GM12878 (cell line): Measurements from ENCODE around the gene SOWAHC. TPM values are rescaled to one million over a fixed set of nuclear protein-coding genes. Genes with fewer than 3 reads are reported as not detected.

Experiments
- polyA plus RNA-seq, 11 experiments: library from polyadenylated mRNA; depleted of rRNA in 4 of 11; unstranded in 6 of 11; stranded (reverse) in 5 of 11; fragments of >200 nt; fragmentation: Nextera tagmentation in 4 of 11; fragmentation: Illumina TruSeq in 1 of 11; extraction: Ambion mirVana in 4 of 11; extraction: Trizol in 1 of 11; gene quantifications; 1 replicate in 1 of 11; 2 replicates in 10 of 11; pipeline versions ENCODE4 v1.2.1 to v1.2.3, GENCODE V29; 2011 to 2016; ENCODE audit warnings: inconsistent platforms in 2 of 11, missing spikeins in 2 of 11, low read depth in 1 of 11
- total RNA-seq, 4 experiments: library from RNA; depleted of rRNA in 3 of 4; stranded (reverse); fragments of >200 nt in 3 of 4; fragmentation: Illumina TruSeq in 1 of 4; extraction: Trizol in 1 of 4; gene quantifications; 2 replicates each; pipeline versions ENCODE4 v1.2.1 to v1.2.3, GENCODE V29; 2013 to 2021

SOWAHC gene
- total and polyA plus RNA-seq, 10 of the 15 experiments (the other 5 are each of a cell fraction or from before 2014, with no cell fraction given), result 0.48 to 2.6 (median 1.8) TPM

Other genes with a start within 250 kb of the SOWAHC start
- gene SEPTIN10, start 398 bp upstream of the SOWAHC start, total RNA-seq (2014; rRNA removed), result 50.0 and 57.9 TPM in 2 replicates
- gene SEPTIN10, start 398 bp upstream of the SOWAHC start, total RNA-seq (2014; rRNA removed; fragmentation: Illumina TruSeq; extraction: Trizol), result 74.8 and 77.5 TPM in 2 replicates
- 96.2 and 98.5 TPM in 2 replicates for gene SEPTIN10, start 398 bp upstream of the SOWAHC start, total RNA-seq (2021)
- gene SEPTIN10, start 398 bp upstream of the SOWAHC start, polyA plus RNA-seq (2011; rRNA removed), result 20.2 and 28.7 TPM in 2 replicates
- gene SEPTIN10, start 398 bp upstream of the SOWAHC start, polyA plus RNA-seq (2014; fragmentation: Illumina TruSeq; extraction: Trizol), result 112 and 142 TPM in 2 replicates
- 10 to 100 TPM; 32.7 to 38.6 TPM for gene SEPTIN10, start 398 bp upstream of the SOWAHC start, polyA plus RNA-seq (2014; fragmentation: Nextera tagmentation; extraction: Ambion mirVana)
- 47.9 and 50.7 TPM in 2 replicates for gene SEPTIN10, start 398 bp upstream of the SOWAHC start, polyA plus RNA-seq (2014; rRNA removed)
- gene SEPTIN10, start 398 bp upstream of the SOWAHC start, polyA plus RNA-seq (2016; fragmentation: Nextera tagmentation; extraction: Ambion mirVana), result 100 to 1,000 TPM; 132 TPM
- gene RGPD5, start 179.9 kb downstream of the SOWAHC start, total RNA-seq (2014; rRNA removed), result 6.7 and 8.2 TPM in 2 replicates
- 7.9 and 8.1 TPM in 2 replicates for gene RGPD5, start 179.9 kb downstream of the SOWAHC start, total RNA-seq (2014; rRNA removed; fragmentation: Illumina TruSeq; extraction: Trizol)
- gene RGPD5, start 179.9 kb downstream of the SOWAHC start, total RNA-seq (2021), result 9.6 and 14.1 TPM in 2 replicates
- 3.4 and 4.1 TPM in 2 replicates for gene RGPD5, start 179.9 kb downstream of the SOWAHC start, polyA plus RNA-seq (2011; rRNA removed)
- 1.8 and 2.7 TPM in 2 replicates for gene RGPD5, start 179.9 kb downstream of the SOWAHC start, polyA plus RNA-seq (2014; fragmentation: Illumina TruSeq; extraction: Trizol)
- gene RGPD5, start 179.9 kb downstream of the SOWAHC start, polyA plus RNA-seq (2014; fragmentation: Nextera tagmentation; extraction: Ambion mirVana), result under 1 TPM; 0.13 to 0.72 TPM
- gene RGPD5, start 179.9 kb downstream of the SOWAHC start, polyA plus RNA-seq (2014; rRNA removed), result 4.1 and 12.4 TPM in 2 replicates
- gene RGPD5, start 179.9 kb downstream of the SOWAHC start, polyA plus RNA-seq (2016; fragmentation: Nextera tagmentation; extraction: Ambion mirVana), result 1 to 10 TPM; 3.1 to 4.9 TPM